ENCODE results near the gene ADCY1. TPM values are rescaled to one million over a fixed set of nuclear protein-coding genes. Genes with fewer than 3 reads are reported as not detected.
A peak's percentile ranks its signal among the peaks of the same experiment; 100 is the strongest.

ADCY1 gene
- total and polyA plus RNA-seq, 3 experiments from 2014 or later: 0.79 to 1.3 TPM; not detected in 1

GRCh38 chr7:45687185-45687560 lies 113.0 kb downstream of the ADCY1 start:
- Histone ChIP-seq H3K9me3 (ENCODE audit: low read length) (no peaks in the 10 kb centered on the region), H3K27ac (ENCODE audit: low read depth, low read length) (no peak overlapping the region), H3K4me3 (ENCODE audit: low read length) (no peak overlapping the region), H3K36me3 (ENCODE audit: insufficient read depth, low read length) (no peaks in the 10 kb centered on the region), H3K27me3 (ENCODE audit: insufficient read depth, low read length, poor library complexity, severe bottlenecking) (no peaks in the 10 kb centered on the region), H3K4me1 (ENCODE audit: insufficient read depth, low read length) (no peaks in the 10 kb centered on the region)
- Mint-ChIP-seq H3K27me3 (peaks cover 4 to 13% of the 10 kb centered on the region in 2 donors), H3K27ac (no peak overlapping the region), H3K9me3 (no peaks in the 10 kb centered on the region), H3K4me3 (no peak overlapping the region), H3K36me3 (no peaks in the 10 kb centered on the region), H3K4me1 (no peaks in the 10 kb centered on the region)
- CTCF ChIA-PET: no interaction called here
- DNase-seq: no peak
- POLR2A ChIA-PET: no interaction called here

GRCh38 chr7:45687721-45688120 lies 113.6 kb downstream of the ADCY1 start:
- ChIA-PET CTCF (no interaction called here), POLR2A (no interaction called here)
- H3K9me3 ChIP-seq (ENCODE audit: low read length): no peaks in the 10 kb centered on the region
- no peaks in the 10 kb centered on the region for H3K36me3 ChIP-seq (ENCODE audit: insufficient read depth, low read length)
- no peak overlapping the region for H3K27ac ChIP-seq (ENCODE audit: low read depth, low read length)
- H3K9me3 Mint-ChIP-seq: no peaks in the 10 kb centered on the region
- H3K36me3 Mint-ChIP-seq: no peaks in the 10 kb centered on the region
- H3K4me1 Mint-ChIP-seq: no peaks in the 10 kb centered on the region
- no peaks in the 10 kb centered on the region for H3K4me1 ChIP-seq (ENCODE audit: insufficient read depth, low read length)
- DNase-seq: no peak
- H3K27me3 ChIP-seq (ENCODE audit: insufficient read depth, low read length, poor library complexity, severe bottlenecking): no peaks in the 10 kb centered on the region
- H3K4me3 Mint-ChIP-seq: no peak overlapping the region
- H3K4me3 ChIP-seq (ENCODE audit: low read length): no peak overlapping the region
- peaks cover 4 to 12% of the 10 kb centered on the region in 2 donors for H3K27me3 Mint-ChIP-seq
- H3K27ac Mint-ChIP-seq: no peak overlapping the region

- H3K36me3 Mint-ChIP-seq: no peaks in the 10 kb centered on the region
- Histone ChIP-seq H3K27me3 (ENCODE audit: insufficient read depth, low read length, poor library complexity, severe bottlenecking) (no peaks in the 10 kb centered on the region), H3K9me3 (ENCODE audit: low read length) (no peaks in the 10 kb centered on the region), H3K27ac (ENCODE audit: low read depth, low read length) (no peak overlapping the region), H3K36me3 (ENCODE audit: insufficient read depth, low read length) (no peaks in the 10 kb centered on the region), H3K4me3 (ENCODE audit: low read length) (no peak overlapping the region), H3K4me1 (ENCODE audit: insufficient read depth, low read length) (no peaks in the 10 kb centered on the region)
- H3K9me3 Mint-ChIP-seq: no peaks in the 10 kb centered on the region
- H3K27ac Mint-ChIP-seq: no peak overlapping the region
- H3K4me1 Mint-ChIP-seq: no peaks in the 10 kb centered on the region
- ChIA-PET CTCF (no interaction called here), POLR2A (no interaction called here)
- H3K4me3 Mint-ChIP-seq: no peak overlapping the region
- no peak for DNase-seq
- peaks cover 4 to 12% of the 10 kb centered on the region in 2 donors for H3K27me3 Mint-ChIP-seq
These were observed 114.2 kb downstream of the ADCY1 start for GRCh38 chr7:45688382-45688781.

- CTCF ChIA-PET: no interaction called here
- H3K4me1 Mint-ChIP-seq: no peaks in the 10 kb centered on the region
These were observed 115.0 kb downstream of the ADCY1 start for GRCh38 chr7:45689011-45689796.

GRCh38 chr7:45689797-45690761 lies 115.9 kb downstream of the ADCY1 start:
- Histone ChIP-seq H3K27me3 (ENCODE audit: insufficient read depth, low read length, poor library complexity, severe bottlenecking) (no peaks in the 10 kb centered on the region), H3K27ac (ENCODE audit: low read depth, low read length) (no peak overlapping the region), H3K4me3 (ENCODE audit: low read length) (no peak overlapping the region), H3K4me1 (ENCODE audit: insufficient read depth, low read length) (no peaks in the 10 kb centered on the region), H3K9me3 (ENCODE audit: low read length) (no peaks in the 10 kb centered on the region), H3K36me3 (ENCODE audit: insufficient read depth, low read length) (no peaks in the 10 kb centered on the region)
- peaks cover 1 to 8% of the 10 kb centered on the region in 2 donors for H3K27me3 Mint-ChIP-seq
- ChIA-PET CTCF (no interaction called here), POLR2A (no interaction called here)
- no peak for DNase-seq
- H3K27ac Mint-ChIP-seq: no peak overlapping the region
- no peaks in the 10 kb centered on the region for H3K4me1 Mint-ChIP-seq
- H3K4me3 Mint-ChIP-seq: peak overlapping the region in 1 of 7 donors; percentile 78
- no peaks in the 10 kb centered on the region for H3K9me3 Mint-ChIP-seq
- no peaks in the 10 kb centered on the region for H3K36me3 Mint-ChIP-seq

More at GRCh38 chr7:45689011-45689796, 115.0 kb downstream of the ADCY1 start:
- no peaks in the 10 kb centered on the region for H3K36me3 ChIP-seq (ENCODE audit: insufficient read depth, low read length)
- H3K4me1 ChIP-seq (ENCODE audit: insufficient read depth, low read length): no peaks in the 10 kb centered on the region
- no peaks in the 10 kb centered on the region for H3K27me3 ChIP-seq (ENCODE audit: insufficient read depth, low read length, poor library complexity, severe bottlenecking)
- no peak overlapping the region for H3K27ac ChIP-seq (ENCODE audit: low read depth, low read length)
- no peaks in the 10 kb centered on the region for H3K36me3 Mint-ChIP-seq
- POLR2A ChIA-PET: no interaction called here
- DNase-seq: no peak
- no peaks in the 10 kb centered on the region for H3K9me3 ChIP-seq (ENCODE audit: low read length)
- H3K4me3 Mint-ChIP-seq: no peak overlapping the region
- no peaks in the 10 kb centered on the region for H3K9me3 Mint-ChIP-seq
- no peak overlapping the region for H3K27ac Mint-ChIP-seq
- no peak overlapping the region for H3K4me3 ChIP-seq (ENCODE audit: low read length)
- peaks cover 1 to 12% of the 10 kb centered on the region in 2 donors for H3K27me3 Mint-ChIP-seq

GRCh38 chr7:45690762-45691150 lies 116.6 kb downstream of the ADCY1 start:
- Mint-ChIP-seq H3K4me3 (no peak overlapping the region), H3K27ac (no peak overlapping the region), H3K4me1 (no peaks in the 10 kb centered on the region), H3K9me3 (peaks cover 0 to 2% (median 0%) of the 10 kb centered on the region in 5 donors), H3K27me3 (peaks cover 1 to 6% of the 10 kb centered on the region in 2 donors), H3K36me3 (no peaks in the 10 kb centered on the region)
- Histone ChIP-seq H3K4me3 (ENCODE audit: low read length) (no peak overlapping the region), H3K36me3 (ENCODE audit: insufficient read depth, low read length) (no peaks in the 10 kb centered on the region), H3K9me3 (ENCODE audit: low read length) (no peaks in the 10 kb centered on the region), H3K27me3 (ENCODE audit: insufficient read depth, low read length, poor library complexity, severe bottlenecking) (no peaks in the 10 kb centered on the region), H3K27ac (ENCODE audit: low read depth, low read length) (no peak overlapping the region), H3K4me1 (ENCODE audit: insufficient read depth, low read length) (no peaks in the 10 kb centered on the region)
- no peak for DNase-seq
- CTCF ChIA-PET: no interaction called here
- POLR2A ChIA-PET: no interaction called here

- Histone ChIP-seq H3K27me3 (ENCODE audit: insufficient read depth, low read length, poor library complexity, severe bottlenecking) (no peaks in the 10 kb centered on the region), H3K4me1 (ENCODE audit: insufficient read depth, low read length) (no peaks in the 10 kb centered on the region), H3K36me3 (ENCODE audit: insufficient read depth, low read length) (no peaks in the 10 kb centered on the region), H3K27ac (ENCODE audit: low read depth, low read length) (no peak overlapping the region), H3K4me3 (ENCODE audit: low read length) (no peak overlapping the region), H3K9me3 (ENCODE audit: low read length) (no peaks in the 10 kb centered on the region)
- Mint-ChIP-seq H3K4me3 (no peak overlapping the region), H3K27me3 (peaks cover 1 to 6% of the 10 kb centered on the region in 2 donors), H3K9me3 (peaks cover 0 to 2% (median 0%) of the 10 kb centered on the region in 5 donors), H3K36me3 (no peaks in the 10 kb centered on the region), H3K27ac (no peak overlapping the region), H3K4me1 (no peaks in the 10 kb centered on the region)
- ChIA-PET POLR2A (no interaction called here), CTCF (no interaction called here)
- no peak for DNase-seq
These were observed 117.0 kb downstream of the ADCY1 start for GRCh38 chr7:45691155-45691656.

- Mint-ChIP-seq H3K27me3 (peaks cover 1 to 6% of the 10 kb centered on the region in 2 donors), H3K36me3 (no peaks in the 10 kb centered on the region)
- CTCF ChIA-PET: no interaction called here
These were observed 117.9 kb downstream of the ADCY1 start for GRCh38 chr7:45692031-45692430.

More at GRCh38 chr7:45692031-45692430, 117.9 kb downstream of the ADCY1 start:
- Mint-ChIP-seq H3K27ac (no peak overlapping the region), H3K4me3 (no peak overlapping the region), H3K4me1 (no peaks in the 10 kb centered on the region), H3K9me3 (peaks cover 0 to 2% (median 0%) of the 10 kb centered on the region in 5 donors)
- POLR2A ChIA-PET: no interaction called here
- no peaks in the 10 kb centered on the region for H3K27me3 ChIP-seq (ENCODE audit: insufficient read depth, low read length, poor library complexity, severe bottlenecking)
- H3K36me3 ChIP-seq (ENCODE audit: insufficient read depth, low read length): no peaks in the 10 kb centered on the region
- H3K27ac ChIP-seq (ENCODE audit: low read depth, low read length): no peak overlapping the region
- no peaks in the 10 kb centered on the region for H3K4me1 ChIP-seq (ENCODE audit: insufficient read depth, low read length)
- no peaks in the 10 kb centered on the region for H3K9me3 ChIP-seq (ENCODE audit: low read length)
- H3K4me3 ChIP-seq (ENCODE audit: low read length): no peak overlapping the region
- DNase-seq: no peak

All from CD8-positive, alpha-beta memory T cell (primary cell).